ENCODE results near the gene DNM1.

DNA sequence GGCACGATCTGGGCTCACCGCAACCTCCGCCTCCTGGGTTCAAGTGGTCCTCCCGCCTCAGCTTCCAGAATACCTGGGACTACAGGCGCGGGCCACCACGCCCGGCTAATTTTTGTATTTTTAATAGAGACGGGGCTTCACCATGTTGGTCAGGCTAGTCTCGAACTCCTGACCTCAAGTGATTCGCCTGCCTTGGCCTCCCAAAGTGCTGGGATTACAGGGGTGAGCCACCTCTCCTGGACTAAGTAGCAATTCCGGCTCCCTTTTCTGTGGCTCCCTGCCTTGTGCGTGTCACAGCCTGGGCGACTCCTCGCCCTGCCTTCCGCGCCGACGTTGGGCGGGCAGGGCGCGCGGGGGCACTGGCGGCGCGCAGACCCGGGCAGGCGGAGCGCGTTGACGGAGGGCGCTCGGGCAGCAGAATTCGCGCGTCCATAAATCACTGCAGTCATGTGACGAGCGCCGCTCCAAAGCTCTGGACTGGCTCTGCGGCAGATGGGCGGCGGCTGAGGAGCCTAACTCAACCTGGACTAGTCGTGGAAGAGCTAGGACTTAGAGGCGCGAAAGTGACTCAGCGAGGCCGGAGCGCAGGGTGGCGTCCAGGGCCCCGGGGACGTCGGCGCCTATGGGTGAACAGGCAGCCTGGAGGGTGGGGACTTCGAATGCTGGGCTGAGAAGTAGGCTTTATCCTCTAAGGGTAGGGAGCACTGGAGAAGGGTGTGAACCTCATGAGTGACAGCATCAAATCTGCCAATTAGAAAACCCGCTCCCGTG lies 10.4 kb upstream of the DNM1 start:
- peak in 2 of 6 experiments; percentile 19 to 76 for TF ChIP-seq CTCF (IDR thresholded peaks at IDR 0.05)
- peak in 3 of 4 donors; percentile 31 to 52 (median 42) for TF ChIP-seq POLR2A (IDR thresholded peaks at IDR 0.05)
